MCF 10A (cell line): Measurements from ENCODE around the gene RAB31. TPM values are rescaled to one million over a fixed set of nuclear protein-coding genes. Genes with fewer than 3 reads are reported as not detected.
A peak's percentile ranks its signal among the peaks of the same experiment; 100 is the strongest.

ENCODE experiments used
- BruUV-seq: library from RNA; stranded (reverse); fragments of 400-500 nt; replicated peaks from 2 replicates; lab custom pipeline; 2021; lab: Mats Ljungman, UMichigan
- CTCF ChIA-PET: fragments of 300-600 bp; sonication (Branson Sonifier 250); formaldehyde crosslinking; extraction: SDS; loops from one replicate; lab custom pipeline; 2021; ENCODE audit warnings: antibody characterized with exemption, inconsistent platforms; lab: Yijun Ruan, JAX
- POLR2A ChIA-PET: fragments of 300-600, 350-650 bp; sonication (Branson Sonifier 250); formaldehyde crosslinking; extraction: SDS; loops from one replicate; lab custom pipeline; 2020; ENCODE audit warnings: antibody characterized with exemption, inconsistent platforms; lab: Yijun Ruan, JAX
- DNase-seq: peaks from one replicate; pipeline ENCODE4 v3.0.0-alpha.2; 2018; ENCODE audit not compliant: unreplicated experiment
- H3K27ac Mint-ChIP-seq: one replicate; pipeline ENCODE4 v1.8.0; 2022; ENCODE audit warnings: mild to moderate bottlenecking, low read depth, mixed read lengths; ENCODE audit not compliant: unreplicated experiment
- H3K27me3 Mint-ChIP-seq: one replicate; pipeline ENCODE4 v1.8.0; 2022; ENCODE audit warnings: mixed read lengths; ENCODE audit not compliant: insufficient read depth, unreplicated experiment
- H3K36me3 Mint-ChIP-seq: one replicate; pipeline ENCODE4 v1.8.0; 2022; ENCODE audit warnings: mild to moderate bottlenecking, moderate library complexity, mixed read lengths; ENCODE audit not compliant: insufficient read depth, unreplicated experiment
- H3K4me1 Mint-ChIP-seq: one replicate; pipeline ENCODE4 v1.8.0; 2022; ENCODE audit warnings: mixed read lengths; ENCODE audit not compliant: insufficient read depth, unreplicated experiment
- H3K4me3 Mint-ChIP-seq: one replicate; pipeline ENCODE4 v1.8.0; 2022; ENCODE audit warnings: mild to moderate bottlenecking, moderate library complexity, mixed read lengths; ENCODE audit not compliant: unreplicated experiment
- H3K9me3 Mint-ChIP-seq: one replicate; pipeline ENCODE4 v1.8.0; 2022; ENCODE audit warnings: mixed read lengths; ENCODE audit not compliant: unreplicated experiment
- CTCF ChIP-seq: fragments of 200-600 bp; IDR thresholded peaks from one replicate; pipeline ENCODE4 v1.8.0; 2022; ENCODE audit warnings: antibody characterized with exemption, mild to moderate bottlenecking; ENCODE audit not compliant: unreplicated experiment
- intact Hi-C: fragments of 100-400 bp; cut with micrococcal nuclease; formaldehyde crosslinking; loops from 2 replicates; pipeline ENCODE4 v1.14.1; 2022
- total RNA-seq: library from RNA; stranded (reverse); gene quantifications from 2 replicates; pipeline ENCODE4 v1.2.3, GENCODE V29; 2022

RAB31 gene
- total RNA-seq, 1 experiment from 2014 or later, result 6.1 TPM

GRCh38 chr18:9846162-9846925 is 138.2 kb downstream of the RAB31 start:
- Mint-ChIP-seq H3K4me3 (no peak overlapping the region), H3K9me3 (no peaks in the 10 kb centered on the region), H3K36me3 (no peaks in the 10 kb centered on the region), H3K27me3 (peaks cover 11% of the 10 kb centered on the region), H3K4me1 (peaks cover 31% of the 10 kb centered on the region), H3K27ac (no peak overlapping the region)
- DNase-seq, result no peak
- no TSS peak for BruUV-seq
- POLR2A ChIA-PET, result interaction anchor here (1.2 kb wide), 1 partner anchor 24 kb away, joined by 3 read pairs; no protein-coding TSS in a partner anchor
- CTCF ChIA-PET, result interaction anchor here (0.6 to 1.5 kb wide), 3 partner anchors 13 to 105 kb away, joined by 3 to 5 read pairs (median 4); no protein-coding TSS in a partner anchor
- no peak for TF ChIP-seq CTCF
- intact Hi-C loops, result no loop called here

GRCh38 chr18:9848170-9848879 is 140.2 kb downstream of the RAB31 start:
- no TSS peak for BruUV-seq
- Mint-ChIP-seq H3K27ac (peak overlapping the region; percentile 25), H3K27me3 (peaks cover 11% of the 10 kb centered on the region), H3K36me3 (no peaks in the 10 kb centered on the region), H3K9me3 (no peaks in the 10 kb centered on the region), H3K4me1 (peaks cover 37% of the 10 kb centered on the region), H3K4me3 (no peak overlapping the region)
- TF ChIP-seq CTCF, result no peak
- POLR2A ChIA-PET, result interaction anchor here (1.1 to 2.5 kb wide), 5 partner anchors 13 to 67 kb away, joined by 3 to 12 read pairs (median 5); partner anchors contain the start of gene VAPA
- no peak for DNase-seq
- intact Hi-C loops, result no loop called here
- CTCF ChIA-PET, result interaction anchor here (0.9 to 1.2 kb wide), 2 partner anchors 20 to 103 kb away, joined by 3 read pairs; no protein-coding TSS in a partner anchor

GRCh38 chr18:9849407-9850283 is 141.5 kb downstream of the RAB31 start:
- Mint-ChIP-seq H3K27ac (no peak overlapping the region), H3K9me3 (no peaks in the 10 kb centered on the region), H3K4me1 (peaks cover 45% of the 10 kb centered on the region)

More at GRCh38 chr18:9849407-9850283, 141.5 kb downstream of the RAB31 start:
- Mint-ChIP-seq H3K4me3 (no peak overlapping the region), H3K27me3 (peaks cover 11% of the 10 kb centered on the region), H3K36me3 (no peaks in the 10 kb centered on the region)
- CTCF ChIA-PET, result interaction anchor here (0.6 to 1.2 kb wide), 3 partner anchors 22 to 142 kb away, joined by 3 read pairs; partner anchors contain the start of gene RAB31
- DNase-seq, result no peak
- TF ChIP-seq CTCF, result no peak
- BruUV-seq, result no TSS peak
- POLR2A ChIA-PET, result interaction anchor here (0.5 to 2.5 kb wide), 9 partner anchors 10 to 112 kb away, joined by 3 to 16 read pairs (median 4); partner anchors contain the start of gene VAPA
- intact Hi-C loops, result no loop called here
